HG03378 (cell line): Measurements from ENCODE around the gene EPHA7.

Experiments used
- ATAC-seq: cut with Tn5 transposase; IDR thresholded peaks from one replicate; pipeline ENCODE4 v1.9.1; 2021; ENCODE audit warnings: mild to moderate bottlenecking, moderate library complexity; ENCODE audit not compliant: unreplicated experiment

EPHA7 gene

GRCh38 chr6:93394471-93394870 is 24.9 kb downstream of the EPHA7 start:
- ATAC-seq: no peak

DNA sequence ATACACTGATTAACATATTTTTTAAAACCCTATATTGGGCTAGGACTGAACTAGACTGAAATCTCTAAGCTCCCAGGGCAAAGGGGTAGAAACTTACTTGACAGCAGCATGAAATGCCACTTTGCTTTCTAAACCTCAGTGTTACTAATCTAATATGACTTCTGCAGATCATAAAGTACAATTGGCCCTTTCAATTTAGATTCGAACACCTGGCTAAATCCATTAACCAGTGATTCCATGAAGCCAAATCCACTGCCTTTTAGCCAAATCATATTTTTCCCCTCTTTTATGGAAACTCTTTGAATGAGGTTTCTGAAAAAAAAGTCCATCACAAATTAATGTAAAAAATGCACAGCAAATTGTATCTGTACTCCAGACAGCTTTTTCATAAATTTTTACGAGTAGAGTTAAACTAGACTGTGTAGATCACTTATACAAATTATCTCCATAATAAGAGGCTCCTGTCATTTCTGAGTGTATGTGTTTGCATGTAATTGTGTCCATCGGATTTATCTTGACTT is 25.7 kb downstream of the EPHA7 start:
- ATAC-seq: no peak

DNA sequence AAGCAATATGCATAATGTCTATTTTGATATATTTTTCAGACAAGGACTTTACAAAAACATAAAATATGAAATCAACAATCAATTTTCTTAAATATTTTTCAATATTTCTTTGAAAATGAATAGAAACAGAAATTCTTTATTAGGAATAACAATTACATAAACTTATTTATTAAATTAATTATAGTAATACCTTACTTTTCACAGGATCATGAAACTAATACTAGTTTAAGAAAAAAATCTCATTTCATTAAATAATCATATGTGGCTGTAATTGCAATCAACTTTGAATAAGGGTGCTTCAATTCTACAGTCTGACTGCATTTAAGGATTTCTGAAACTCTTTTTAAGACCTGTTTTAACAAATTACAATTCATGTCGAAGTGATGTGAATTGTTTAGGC is 26.6 kb downstream of the EPHA7 start:
- ATAC-seq: no peak

GRCh38 chr6:93391965-93392364 is 27.4 kb downstream of the EPHA7 start:
- no peak for ATAC-seq

DNA sequence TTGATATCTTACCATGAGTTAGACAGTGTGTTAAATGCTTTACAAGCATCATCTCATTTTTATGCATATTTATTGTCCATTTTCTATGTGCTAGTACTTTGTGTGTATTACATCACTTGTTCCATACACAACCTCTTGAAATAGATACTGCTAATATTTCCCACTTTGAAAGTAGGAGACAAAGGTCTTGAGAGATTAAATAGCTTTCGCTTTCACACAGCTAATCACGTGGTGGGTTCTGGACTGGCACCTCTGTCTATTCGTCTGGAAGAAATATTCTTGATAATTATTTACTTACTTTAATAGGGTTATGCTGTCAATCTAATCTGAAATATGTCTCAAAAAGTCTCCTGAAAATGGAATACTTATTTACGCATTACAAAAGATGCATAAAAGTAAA is 30.2 kb downstream of the EPHA7 start:
- ATAC-seq: no peak

- ATAC-seq: no peak
Measured at GRCh38 chr6:93388070-93388469, 31.3 kb downstream of the EPHA7 start.

DNA sequence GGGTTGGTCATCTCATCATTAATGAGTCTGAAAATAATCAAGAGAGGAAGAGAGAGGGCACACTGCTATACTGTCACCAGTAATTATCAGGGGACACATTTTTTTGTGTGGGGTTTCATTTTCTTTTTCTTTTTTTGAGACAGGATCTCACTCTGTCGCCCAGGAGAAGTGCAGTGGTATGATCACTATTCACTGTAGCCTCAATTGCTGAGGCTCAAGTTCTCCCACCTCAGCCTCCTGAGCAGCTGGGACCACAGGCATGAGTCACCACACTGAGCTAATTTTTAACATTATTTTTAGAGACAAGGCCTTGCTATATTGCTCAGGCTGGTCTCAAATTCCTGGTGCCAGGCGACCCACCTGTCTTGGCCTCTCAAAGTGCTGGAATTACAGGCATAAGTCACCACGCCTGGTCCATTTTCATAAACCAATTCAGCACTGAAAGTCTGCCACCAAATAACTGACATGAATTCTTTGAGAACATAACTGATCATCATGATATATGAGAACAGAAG is 43.3 kb downstream of the EPHA7 start:
- no peak for ATAC-seq

DNA sequence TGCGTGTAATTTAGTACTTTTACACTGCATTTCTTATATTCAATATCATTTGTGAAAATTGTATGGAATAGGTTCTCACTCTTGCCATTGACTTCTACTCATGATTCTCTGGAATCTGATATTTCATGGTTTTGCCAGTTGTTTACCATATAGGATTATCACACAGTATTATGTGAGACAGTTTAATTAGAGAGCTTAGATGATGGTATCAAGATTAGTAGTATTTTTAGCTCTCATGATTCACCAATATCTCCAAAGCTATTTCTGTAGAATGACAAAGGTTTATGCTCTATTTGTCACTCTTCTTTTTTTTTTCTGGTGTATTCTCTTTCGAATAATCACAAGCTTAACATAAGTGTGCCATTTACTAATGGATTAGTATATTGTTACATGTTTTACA is 45.9 kb downstream of the EPHA7 start:
- ATAC-seq: no peak

DNA sequence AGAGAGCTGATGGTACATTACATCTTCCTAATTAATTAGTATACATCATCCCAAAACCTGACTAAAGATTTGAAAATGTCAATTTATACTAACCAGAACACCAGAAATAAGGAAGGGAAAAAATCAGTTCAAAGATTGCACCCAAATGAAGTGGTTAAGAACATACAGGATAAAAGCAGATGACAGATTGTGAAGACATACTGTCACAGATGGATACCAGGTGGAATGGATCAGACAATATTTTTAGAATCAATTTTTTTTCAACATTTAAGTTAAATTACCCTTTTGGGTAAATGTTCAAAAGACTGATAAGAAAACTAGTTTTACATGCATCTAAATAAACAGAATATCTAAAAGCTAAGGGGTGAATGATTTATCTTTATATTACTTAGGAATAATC is 47.6 kb downstream of the EPHA7 start:
- ATAC-seq: no peak

DNA sequence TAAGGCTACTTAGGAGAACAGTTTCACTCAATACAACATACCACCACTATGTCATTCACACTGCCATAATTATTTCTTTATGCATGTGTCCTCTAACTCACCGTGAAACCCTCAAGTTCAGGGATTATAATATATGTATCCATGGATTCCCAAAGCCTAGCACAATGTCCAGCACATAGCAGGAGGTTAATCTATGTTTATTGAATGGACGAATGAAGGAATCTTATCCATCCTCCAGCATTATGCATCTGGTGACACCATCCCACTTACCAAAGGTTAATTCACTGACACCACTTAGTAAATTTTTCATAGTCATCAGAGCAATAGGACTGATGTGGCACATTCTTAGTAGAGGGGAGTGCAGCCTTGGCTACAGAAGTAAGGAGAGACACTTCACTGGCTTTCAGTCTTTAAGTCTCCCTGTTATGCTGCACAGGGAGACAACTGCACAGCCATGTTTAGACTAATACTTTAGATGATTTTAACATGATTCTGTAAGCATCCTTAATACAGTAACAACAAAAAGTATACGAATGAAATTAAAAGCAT is 49.7 kb downstream of the EPHA7 start:
- ATAC-seq: no peak

DNA sequence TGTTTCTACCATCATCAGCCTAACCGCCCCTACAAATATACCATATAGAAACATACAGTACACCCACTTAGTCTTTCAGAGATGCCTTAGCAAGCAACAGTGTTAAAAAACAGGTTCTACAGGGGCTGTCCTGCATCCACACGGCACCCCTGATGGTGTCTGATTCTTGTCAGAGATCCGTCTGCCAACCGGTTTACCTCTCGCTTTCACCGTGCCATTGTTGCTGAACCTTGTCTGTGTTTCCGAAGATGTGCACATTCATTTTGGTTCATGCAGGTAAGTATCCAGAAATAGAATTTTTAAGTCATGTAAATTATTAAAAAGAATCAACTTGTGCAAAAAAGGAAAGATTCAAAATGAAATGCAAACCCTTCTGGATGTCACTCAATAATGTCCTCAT is 52.9 kb downstream of the EPHA7 start:
- ATAC-seq: no peak

DNA sequence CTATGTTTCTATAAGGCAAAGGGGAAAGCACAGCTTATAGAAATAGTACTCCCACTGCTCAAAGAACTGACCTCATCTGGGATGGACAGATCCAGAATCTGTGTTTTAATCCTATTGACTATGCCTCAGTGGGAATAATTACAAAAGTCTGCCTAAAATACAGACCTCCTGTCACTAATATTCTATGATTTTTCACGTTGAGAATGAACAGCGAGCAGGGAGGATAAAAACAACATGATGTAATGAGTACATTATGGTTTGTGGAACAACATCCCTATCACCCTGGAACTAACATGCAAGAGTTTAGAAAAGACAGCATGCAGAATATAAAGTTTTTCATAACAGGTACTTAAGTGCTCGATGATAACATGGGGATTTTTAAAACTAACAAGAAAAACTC is 53.9 kb downstream of the EPHA7 start:
- ATAC-seq: no peak

- ATAC-seq: no peak
Measured at GRCh38 chr6:93358435-93358834, 60.9 kb downstream of the EPHA7 start.

- no peak for ATAC-seq
Measured at GRCh38 chr6:93352604-93353003, 66.8 kb downstream of the EPHA7 start.

DNA sequence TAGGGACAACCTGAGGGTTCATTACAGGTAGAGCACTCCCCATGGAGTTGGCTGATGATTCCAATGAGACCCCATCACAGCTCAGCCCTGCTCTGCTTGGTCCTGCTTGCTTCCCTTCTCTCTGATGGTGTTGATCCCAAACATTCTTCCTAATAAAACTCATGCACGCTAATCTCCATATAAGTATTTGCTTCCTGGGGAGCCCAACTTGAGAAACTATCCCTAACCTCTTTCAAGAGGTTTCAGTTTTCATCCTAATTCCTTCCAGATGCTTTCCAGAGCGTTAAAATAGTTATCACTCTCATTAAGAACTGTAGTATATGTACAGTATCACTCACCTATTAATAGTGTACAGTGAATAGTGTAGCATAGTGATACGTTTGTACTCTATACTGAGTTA is 68.1 kb downstream of the EPHA7 start:
- ATAC-seq: no peak

- no peak for ATAC-seq
Measured at GRCh38 chr6:93350774-93351173, 68.6 kb downstream of the EPHA7 start.

DNA sequence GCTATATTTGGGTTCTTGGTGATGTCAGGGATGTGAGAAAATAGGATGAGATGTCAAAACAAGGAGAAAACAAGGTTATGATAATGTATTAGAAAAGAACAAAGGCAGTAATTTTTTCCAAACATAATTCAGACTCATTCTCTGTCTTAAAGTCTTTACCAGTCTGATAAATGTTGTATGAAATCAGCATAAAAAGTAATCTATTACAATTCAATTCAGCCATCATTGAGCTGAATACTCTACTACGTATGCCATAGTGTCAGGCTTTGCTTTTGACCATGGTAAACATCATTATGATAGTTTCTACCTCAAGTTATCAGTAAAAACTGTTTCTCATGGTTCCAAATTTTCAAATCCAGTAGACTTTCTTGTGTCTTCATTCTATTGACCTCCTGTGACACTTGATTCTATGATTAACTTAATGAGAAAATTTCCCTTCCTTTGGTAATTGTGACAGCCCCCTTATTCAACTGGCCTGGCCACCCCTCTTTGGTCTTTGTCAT is 75.0 kb downstream of the EPHA7 start:
- no peak for ATAC-seq

DNA sequence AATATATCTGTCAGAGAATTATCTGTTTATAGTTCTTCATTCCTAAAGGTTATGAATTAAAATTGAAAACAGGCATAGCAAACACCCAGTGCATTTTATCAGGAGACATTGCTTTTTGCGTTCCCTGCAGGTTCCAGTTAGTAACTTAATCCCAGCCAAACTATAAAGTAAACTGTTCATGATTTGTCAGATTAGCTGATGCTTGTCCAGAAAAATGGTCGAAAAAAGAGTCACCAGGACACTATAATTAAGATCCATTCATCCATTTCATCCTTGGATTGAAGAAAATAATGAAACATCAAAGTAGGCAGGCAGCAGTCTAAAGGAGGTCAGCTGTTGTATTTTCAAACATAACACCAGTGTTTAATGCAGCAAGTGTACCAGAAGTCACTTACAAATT is 75.9 kb downstream of the EPHA7 start:
- no peak for ATAC-seq

DNA sequence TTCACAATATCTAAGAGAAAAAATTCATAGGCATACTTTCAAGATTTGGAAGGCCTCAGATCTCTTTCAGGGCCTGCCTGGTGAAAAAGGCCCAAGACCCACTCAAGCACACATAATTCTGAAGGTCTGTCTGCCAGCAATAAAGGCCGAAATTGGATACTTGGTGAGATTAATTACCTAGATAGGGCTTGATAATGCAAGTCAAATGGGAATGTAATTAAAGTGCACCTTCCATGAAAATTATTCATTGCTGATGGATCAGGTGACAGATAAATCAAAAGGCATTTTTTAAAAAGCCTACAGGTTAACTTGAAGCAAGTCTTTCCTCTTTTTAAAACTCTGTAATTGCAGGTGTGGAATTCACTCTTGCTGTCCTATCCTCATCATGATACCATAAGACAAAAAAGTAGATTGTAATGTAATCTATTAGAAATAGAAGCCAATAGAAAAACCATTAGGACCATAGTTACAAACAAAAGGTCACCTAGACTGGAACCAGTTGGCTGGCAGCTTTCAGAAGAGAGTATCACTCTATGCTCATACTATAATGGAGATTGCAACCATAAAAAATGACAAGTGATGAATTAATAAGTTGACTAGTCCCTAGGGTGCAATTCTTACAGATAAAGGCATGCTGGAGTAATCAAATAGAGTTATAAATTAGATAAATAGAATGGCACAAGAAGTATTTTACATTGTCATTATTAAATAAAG is 77.3 kb downstream of the EPHA7 start:
- no peak for ATAC-seq

DNA sequence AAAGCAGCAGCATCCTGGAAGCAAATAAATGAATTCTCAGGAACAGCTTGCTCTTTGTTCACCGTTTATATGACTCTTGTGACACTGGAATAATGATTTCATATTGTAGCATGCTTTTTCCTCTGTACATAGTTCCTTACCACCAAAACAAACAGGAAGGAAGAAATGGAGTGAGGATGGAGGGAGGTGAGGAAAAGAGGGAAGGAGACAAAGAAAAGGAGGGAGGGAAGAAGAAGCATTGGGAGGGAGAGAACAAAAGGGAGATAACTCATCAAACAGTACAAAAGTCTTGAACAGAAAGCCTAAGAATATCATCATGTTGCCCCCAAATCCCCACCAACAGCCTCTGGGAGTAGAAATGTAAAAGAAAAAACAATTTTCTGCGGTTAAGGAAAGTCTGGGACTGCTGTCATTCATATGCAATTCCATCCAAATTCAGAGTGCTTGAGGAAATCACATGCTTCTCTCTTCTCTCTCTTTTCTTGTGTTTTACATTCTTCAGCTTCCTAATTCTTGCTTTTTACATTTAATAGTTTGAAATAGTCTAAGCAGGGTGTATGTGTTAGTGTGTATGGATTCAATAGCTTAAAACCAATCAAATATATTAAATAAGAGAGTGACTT is 81.5 kb downstream of the EPHA7 start:
- no peak for ATAC-seq

- ATAC-seq: no peak
Measured at GRCh38 chr6:93337014-93337413, 82.3 kb downstream of the EPHA7 start.
